CD8-positive, alpha-beta memory T cell (primary cell): ENCODE measurements around the gene PRELP. TPM values are rescaled to one million over a fixed set of nuclear protein-coding genes. Genes with fewer than 3 reads are reported as not detected.

Experiments used
- CTCF ChIA-PET: fragments of 350-600 bp; sonication (Branson Sonifier 250); formaldehyde crosslinking; loops from one replicate; lab custom pipeline; 2021; ENCODE audit warnings: antibody characterized with exemption; lab: Charles Lee
- POLR2A ChIA-PET: fragments of 350-600 bp; sonication (Branson Sonifier 250); formaldehyde crosslinking; loops from one replicate; lab custom pipeline; 2021; ENCODE audit warnings: antibody characterized with exemption; lab: Charles Lee
- DNase-seq, 5 donors: peaks; one replicate each; pipeline versions ENCODE4 v3.0.0 to v3.0.0-alpha.2; 2020 to 2022; ENCODE audit warnings: mixed read lengths in 1 of 5
- H3K27ac ChIP-seq: one replicate; pipeline ENCODE4 v1.7.0; 2013; ENCODE audit warnings: low read depth, mild to moderate bottlenecking, low read length, moderate library complexity
- H3K27me3 ChIP-seq: 2 replicates; pipeline ENCODE4 v1.7.0; 2013; ENCODE audit warnings: low read length, mild to moderate bottlenecking; ENCODE audit not compliant: insufficient read depth, poor library complexity, severe bottlenecking
- H3K36me3 ChIP-seq: 2 replicates; pipeline ENCODE4 v1.7.0; 2013; ENCODE audit warnings: mild to moderate bottlenecking, low read length, moderate library complexity; ENCODE audit not compliant: insufficient read depth
- H3K4me1 ChIP-seq: 2 replicates; pipeline ENCODE4 v1.7.0; 2013; ENCODE audit warnings: mild to moderate bottlenecking, low read length, moderate library complexity; ENCODE audit not compliant: insufficient read depth
- H3K4me3 ChIP-seq: 2 replicates; pipeline ENCODE4 v1.7.0; 2013; ENCODE audit warnings: mild to moderate bottlenecking, low read length
- H3K9me3 ChIP-seq: 2 replicates; pipeline ENCODE4 v1.7.0; 2013; ENCODE audit warnings: mild to moderate bottlenecking, low read length
- H3K27ac Mint-ChIP-seq, 8 donors: one replicate each; pipeline ENCODE4 v1.8.0; 2020 to 2021; ENCODE audit warnings: mixed read lengths in 8 of 8, mild to moderate bottlenecking in 6 of 8, inconsistent platforms in 3 of 8, moderate library complexity in 3 of 8
- H3K27me3 Mint-ChIP-seq, 2 donors: one replicate each; pipeline ENCODE4 v1.8.0; 2020 to 2021; ENCODE audit warnings: mixed read lengths in 2 of 2, mild to moderate bottlenecking in 1 of 2, moderate library complexity in 1 of 2
- H3K36me3 Mint-ChIP-seq, 3 donors: one replicate each; pipeline ENCODE4 v1.8.0; 2020 to 2021; ENCODE audit warnings: mixed read lengths in 3 of 3, inconsistent platforms in 1 of 3, mild to moderate bottlenecking in 1 of 3
- H3K4me1 Mint-ChIP-seq, 3 donors: one replicate each; pipeline ENCODE4 v1.8.0; 2020 to 2021; ENCODE audit warnings: mixed read lengths in 3 of 3, inconsistent platforms in 1 of 3, mild to moderate bottlenecking in 1 of 3
- H3K4me3 Mint-ChIP-seq, 7 donors: one replicate each; pipeline ENCODE4 v1.8.0; 2020 to 2021; ENCODE audit warnings: mixed read lengths in 7 of 7, mild to moderate bottlenecking in 6 of 7, moderate library complexity in 4 of 7, inconsistent platforms in 2 of 7
- H3K9me3 Mint-ChIP-seq, 5 donors: one replicate each; pipeline ENCODE4 v1.8.0; 2020 to 2022; ENCODE audit warnings: mixed read lengths in 5 of 5, mild to moderate bottlenecking in 3 of 5, moderate library complexity in 2 of 5, inconsistent platforms in 1 of 5
- polyA plus RNA-seq: library from polyadenylated mRNA; unstranded; fragments of 300-500 nt; fragmentation: Illumina TruSeq; gene quantifications from one replicate; pipeline ENCODE4 v1.2.3, GENCODE V29; 2021
- total RNA-seq, 2 experiments: library from RNA; stranded (reverse); gene quantifications; one replicate each; pipeline ENCODE4 v1.2.3, GENCODE V29; 2021

Gene PRELP
- total and polyA plus RNA-seq, 3 experiments from 2014 or later = not detected

DNA sequence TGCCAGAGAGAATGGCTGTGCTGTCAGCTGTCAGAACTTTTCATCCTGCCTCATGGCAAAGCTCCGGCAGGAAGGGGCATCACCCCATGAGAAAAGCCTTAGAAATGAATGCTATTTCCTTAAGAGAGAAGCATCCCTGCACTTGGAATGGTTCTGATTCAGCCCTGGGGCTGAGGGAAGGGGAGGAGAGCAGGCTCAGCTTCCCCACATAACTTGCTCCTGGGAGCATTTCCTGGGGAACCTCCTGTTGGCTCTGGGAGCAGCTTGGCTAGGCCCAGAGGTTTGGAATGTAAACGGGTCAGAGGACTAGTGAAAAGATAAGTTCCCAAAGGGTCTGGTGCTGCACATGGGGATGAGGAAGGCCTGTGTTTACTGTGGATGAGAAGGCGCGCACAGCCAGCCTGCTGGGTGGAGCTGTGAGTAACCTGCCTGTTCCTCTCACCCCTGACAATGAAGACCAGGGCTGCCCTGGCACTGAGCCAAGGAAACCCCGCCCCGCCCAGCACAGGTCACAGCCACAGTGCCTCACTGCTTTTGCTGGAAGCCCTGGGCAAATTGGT, 5.0 kb downstream of the PRELP start:
- H3K36me3 Mint-ChIP-seq = no peaks in the 10 kb centered on the region
- peak; percentile 9 to 81 (median 17) for DNase-seq
- CTCF ChIA-PET = interaction anchor here (1.5 to 2.4 kb wide), 2 partner anchors 140 to 213 kb away, joined by 5 to 8 read pairs; no protein-coding TSS in a partner anchor
- POLR2A ChIA-PET = no interaction called here
- no peaks in the 10 kb centered on the region for H3K9me3 Mint-ChIP-seq
- Histone ChIP-seq H3K4me1 (no peaks in the 10 kb centered on the region), H3K9me3 (no peaks in the 10 kb centered on the region), H3K36me3 (no peaks in the 10 kb centered on the region), H3K27me3 (peaks cover 5% of the 10 kb centered on the region), H3K27ac (no peak overlapping the region), H3K4me3 (no peak overlapping the region)
- peaks cover 1 to 15% of the 10 kb centered on the region in 2 donors for H3K27me3 Mint-ChIP-seq
- H3K4me3 Mint-ChIP-seq = no peak overlapping the region
- peak overlapping the region in 2 of 8 donors; percentile 12 to 13 for H3K27ac Mint-ChIP-seq
- H3K4me1 Mint-ChIP-seq = peaks cover 5 to 12% (median 12%) of the 10 kb centered on the region in 3 donors

DNA sequence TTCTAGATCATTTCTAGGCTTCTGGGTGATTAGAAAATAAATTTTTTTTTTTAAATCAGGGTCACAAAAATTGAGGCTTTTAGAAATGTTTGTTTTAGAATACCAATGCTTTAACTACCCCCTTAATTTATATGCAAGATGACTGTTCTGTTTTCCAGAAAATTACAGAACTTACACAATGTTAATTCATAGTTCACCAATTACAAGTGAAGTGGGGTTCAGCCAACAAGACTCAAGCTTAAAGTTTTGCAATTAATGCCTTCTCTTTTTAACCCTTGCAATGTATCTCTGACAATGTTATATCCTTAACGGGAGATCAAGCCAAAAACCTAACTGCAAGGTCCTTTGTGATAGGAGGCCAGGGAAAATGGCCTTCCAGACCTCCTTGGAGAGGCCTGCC, 5.6 kb downstream of the PRELP start:
- Histone ChIP-seq H3K4me1 (no peaks in the 10 kb centered on the region), H3K36me3 (no peaks in the 10 kb centered on the region), H3K27ac (no peak overlapping the region), H3K4me3 (no peak overlapping the region), H3K9me3 (no peaks in the 10 kb centered on the region), H3K27me3 (peaks cover 5% of the 10 kb centered on the region)
- Mint-ChIP-seq H3K36me3 (no peaks in the 10 kb centered on the region), H3K4me1 (peaks cover 5 to 12% (median 12%) of the 10 kb centered on the region in 3 donors), H3K9me3 (no peaks in the 10 kb centered on the region), H3K4me3 (no peak overlapping the region), H3K27me3 (peaks cover 1 to 10% of the 10 kb centered on the region in 2 donors), H3K27ac (peak overlapping the region in 1 of 8 donors; percentile 11)
- no peak for DNase-seq
- CTCF ChIA-PET = interaction anchor here (1.5 kb wide), 1 partner anchor 214 kb away, joined by 8 read pairs; no protein-coding TSS in a partner anchor
- POLR2A ChIA-PET = no interaction called here

- peak overlapping the region in 6 of 7 donors; percentile 79 to 89 (median 83) for H3K4me3 Mint-ChIP-seq
- DNase-seq = no peak
- peaks cover 0 to 12% (median 8%) of the 10 kb centered on the region in 3 donors for H3K4me1 Mint-ChIP-seq
- H3K36me3 Mint-ChIP-seq = no peaks in the 10 kb centered on the region
- ChIA-PET POLR2A (interaction anchor here (1.2 kb wide), 1 partner anchor 220 kb away, joined by 5 read pairs; no protein-coding TSS in a partner anchor), CTCF (interaction anchor here (1.0 to 8.8 kb wide), 11 partner anchors 68 to 448 kb away, joined by 3 to 228 read pairs (median 5); no protein-coding TSS in a partner anchor)
- H3K36me3 ChIP-seq = no peaks in the 10 kb centered on the region
- peaks cover 3 to 7% of the 10 kb centered on the region in 2 donors for H3K27me3 Mint-ChIP-seq
- no peak overlapping the region for H3K27ac ChIP-seq
- H3K4me3 ChIP-seq = no peak overlapping the region
- no peaks in the 10 kb centered on the region for H3K27me3 ChIP-seq
- peaks cover 9% of the 10 kb centered on the region for H3K4me1 ChIP-seq
- no peaks in the 10 kb centered on the region for H3K9me3 Mint-ChIP-seq
- H3K9me3 ChIP-seq = no peaks in the 10 kb centered on the region
- H3K27ac Mint-ChIP-seq = peak overlapping the region in 2 of 8 donors; percentile 70 to 91
Observed at GRCh38 chr1:203486618-203487370, 11.2 kb downstream of the PRELP start.

- H3K9me3 Mint-ChIP-seq = no peaks in the 10 kb centered on the region
- peaks cover 13 to 19% of the 10 kb centered on the region in 2 donors for H3K27me3 Mint-ChIP-seq
- POLR2A ChIA-PET = interaction anchor here (1.3 kb wide), 1 partner anchor 216 kb away, joined by 3 read pairs; no protein-coding TSS in a partner anchor
- DNase-seq = no peak
- Histone ChIP-seq H3K9me3 (no peaks in the 10 kb centered on the region), H3K27me3 (no peaks in the 10 kb centered on the region), H3K27ac (no peak overlapping the region), H3K4me3 (no peak overlapping the region), H3K4me1 (peaks cover 9% of the 10 kb centered on the region), H3K36me3 (no peaks in the 10 kb centered on the region)
- no peaks in the 10 kb centered on the region for H3K36me3 Mint-ChIP-seq
- CTCF ChIA-PET = interaction anchor here (0.8 to 8.8 kb wide), 21 partner anchors 10 to 238 kb away, joined by 3 to 228 read pairs (median 6); partner anchors contain the start of gene PRELP
- peaks cover 0 to 12% (median 8%) of the 10 kb centered on the region in 3 donors for H3K4me1 Mint-ChIP-seq
- H3K27ac Mint-ChIP-seq = no peak overlapping the region
- H3K4me3 Mint-ChIP-seq = no peak overlapping the region
Observed at GRCh38 chr1:203488539-203488938, 12.9 kb downstream of the PRELP start.

GRCh38 chr1:203490607-203491006, 15.0 kb downstream of the PRELP start:
- Mint-ChIP-seq H3K9me3 (no peaks in the 10 kb centered on the region), H3K27ac (peak overlapping the region in 1 of 8 donors; percentile 70), H3K4me3 (no peak overlapping the region), H3K27me3 (peaks cover 14 to 20% of the 10 kb centered on the region in 2 donors), H3K4me1 (peaks cover 0 to 12% (median 8%) of the 10 kb centered on the region in 3 donors), H3K36me3 (no peaks in the 10 kb centered on the region)
- Histone ChIP-seq H3K27me3 (no peaks in the 10 kb centered on the region), H3K36me3 (no peaks in the 10 kb centered on the region), H3K27ac (no peak overlapping the region), H3K4me1 (peaks cover 9% of the 10 kb centered on the region), H3K4me3 (no peak overlapping the region), H3K9me3 (no peaks in the 10 kb centered on the region)
- no peak for DNase-seq
- CTCF ChIA-PET = interaction anchor here (1.0 to 8.8 kb wide), 2 partner anchors 132 to 222 kb away, joined by 3 to 228 read pairs; no protein-coding TSS in a partner anchor
- POLR2A ChIA-PET = no interaction called here

GRCh38 chr1:203491664-203492063, 16.1 kb downstream of the PRELP start:
- H3K4me1 ChIP-seq = peaks cover 9% of the 10 kb centered on the region
- Mint-ChIP-seq H3K4me1 (peaks cover 0 to 12% (median 8%) of the 10 kb centered on the region in 3 donors), H3K27ac (no peak overlapping the region), H3K36me3 (no peaks in the 10 kb centered on the region), H3K4me3 (no peak overlapping the region), H3K9me3 (no peaks in the 10 kb centered on the region), H3K27me3 (peaks cover 15 to 24% of the 10 kb centered on the region in 2 donors)
- H3K9me3 ChIP-seq = no peaks in the 10 kb centered on the region
- H3K27me3 ChIP-seq = no peaks in the 10 kb centered on the region
- H3K27ac ChIP-seq = no peak overlapping the region
- POLR2A ChIA-PET = no interaction called here
- H3K4me3 ChIP-seq = no peak overlapping the region
- no peak for DNase-seq
- H3K36me3 ChIP-seq = no peaks in the 10 kb centered on the region
- CTCF ChIA-PET = interaction anchor here (1.2 kb wide), 1 partner anchor 151 kb away, joined by 3 read pairs; no protein-coding TSS in a partner anchor

DNA sequence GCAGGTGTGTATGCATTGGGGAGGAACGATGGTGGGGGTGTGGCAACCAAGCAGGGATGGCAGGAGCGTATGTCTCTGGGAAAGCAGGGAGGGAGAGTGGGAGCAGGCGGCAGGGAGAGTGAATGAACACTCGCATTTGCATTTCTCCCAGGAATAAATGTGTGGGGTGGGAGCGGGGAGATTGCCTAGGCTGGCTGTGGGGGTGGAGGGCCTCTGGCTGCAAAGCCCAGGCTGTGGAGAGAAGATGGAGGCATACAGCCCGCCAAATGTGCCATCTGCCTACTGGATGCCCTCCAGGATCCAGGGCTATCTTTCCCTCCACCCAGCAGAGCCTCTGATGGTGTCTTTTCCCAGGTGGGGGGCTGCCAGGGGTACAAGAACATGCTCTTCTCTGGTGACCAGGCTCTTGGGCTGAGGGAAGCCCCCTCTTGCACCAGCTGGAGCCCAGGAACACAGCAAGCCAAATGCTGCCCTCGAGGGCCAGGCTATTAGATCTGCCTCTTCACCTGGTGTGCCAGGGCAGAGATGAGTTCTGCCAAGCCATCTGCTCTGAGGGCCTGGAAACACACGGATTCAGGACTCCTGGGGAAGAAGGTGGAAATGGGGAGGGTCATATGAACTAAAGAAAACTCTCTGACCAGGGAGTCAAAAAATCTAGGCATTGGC, 16.6 kb downstream of the PRELP start:
- Mint-ChIP-seq H3K36me3 (no peaks in the 10 kb centered on the region), H3K9me3 (no peaks in the 10 kb centered on the region), H3K4me3 (no peak overlapping the region), H3K27ac (no peak overlapping the region), H3K27me3 (peaks cover 18 to 26% of the 10 kb centered on the region in 2 donors), H3K4me1 (peaks cover 0 to 11% (median 6%) of the 10 kb centered on the region in 3 donors)
- Histone ChIP-seq H3K36me3 (no peaks in the 10 kb centered on the region), H3K4me1 (peaks cover 9% of the 10 kb centered on the region), H3K9me3 (no peaks in the 10 kb centered on the region), H3K4me3 (no peak overlapping the region), H3K27me3 (no peaks in the 10 kb centered on the region), H3K27ac (no peak overlapping the region)
- DNase-seq = no peak
- CTCF ChIA-PET = interaction anchor here (1.2 kb wide), 1 partner anchor 152 kb away, joined by 3 read pairs; no protein-coding TSS in a partner anchor
- POLR2A ChIA-PET = no interaction called here
